AG04449 (cell line): ENCODE results near the gene RCC1.
"Not testable (repeated sequence)": the region's sequence is repeated elsewhere in the genome, so short reads cannot be mapped to it uniquely, and the experiment has no call there.

Experiments
- CTCF ChIA-PET: fragments of 350-600 bp; formaldehyde crosslinking; extraction: SDS; loops from one replicate; lab custom pipeline; 2021; ENCODE audit warnings: antibody characterized with exemption; lab: Yijun Ruan, JAX
- POLR2A ChIA-PET: fragments of 400-600, 350-600 bp; formaldehyde crosslinking; extraction: SDS; loops from one replicate; lab custom pipeline; 2020; ENCODE audit warnings: antibody characterized with exemption, inconsistent platforms; lab: Yijun Ruan, JAX
- DNase-seq: peaks from one replicate; pipeline ENCODE4 v3.0.0-alpha.2; 2010; ENCODE audit warnings: low read depth, low spot score
- H3K4me3 ChIP-seq: 2 replicates; pipeline ENCODE4 v1.5.1; 2011; ENCODE audit warnings: low read depth, mild to moderate bottlenecking, control low read depth, low read length
- TF ChIP-seq, protein P1 (sequence below): IDR thresholded peaks from one replicate; pipeline ENCODE4 v1.5.1; 2011; ENCODE audit warnings: mild to moderate bottlenecking, moderate library complexity, low read length, control low read depth, inconsistent platforms; ENCODE audit not compliant: insufficient read depth; ENCODE audit errors: missing control alignments

The RCC1 gene

DNA sequence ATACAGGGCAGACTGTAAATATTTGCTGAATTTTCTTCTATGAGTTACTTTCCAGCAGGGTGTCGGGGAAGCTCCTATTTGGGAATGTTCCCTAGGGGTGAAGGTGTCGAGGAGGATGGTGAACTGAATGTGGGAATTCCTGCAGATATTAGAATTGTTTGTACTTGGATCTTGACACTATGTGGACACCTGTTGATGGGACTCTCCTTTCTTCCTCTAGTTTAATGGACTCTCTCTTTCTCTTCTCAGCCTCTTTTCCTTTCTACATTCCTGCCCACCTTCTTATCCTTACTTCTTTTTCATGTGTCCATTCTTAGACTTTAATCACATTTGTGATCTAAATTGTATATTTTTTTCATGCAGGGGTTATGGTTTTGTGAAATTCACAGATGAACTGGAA is 61.1 kb downstream of the RCC1 start:
- H3K4me3 ChIP-seq: no peak overlapping the region
- CTCF ChIA-PET: no interaction called here
- no peak for DNase-seq
- TF ChIP-seq, protein P1, sequence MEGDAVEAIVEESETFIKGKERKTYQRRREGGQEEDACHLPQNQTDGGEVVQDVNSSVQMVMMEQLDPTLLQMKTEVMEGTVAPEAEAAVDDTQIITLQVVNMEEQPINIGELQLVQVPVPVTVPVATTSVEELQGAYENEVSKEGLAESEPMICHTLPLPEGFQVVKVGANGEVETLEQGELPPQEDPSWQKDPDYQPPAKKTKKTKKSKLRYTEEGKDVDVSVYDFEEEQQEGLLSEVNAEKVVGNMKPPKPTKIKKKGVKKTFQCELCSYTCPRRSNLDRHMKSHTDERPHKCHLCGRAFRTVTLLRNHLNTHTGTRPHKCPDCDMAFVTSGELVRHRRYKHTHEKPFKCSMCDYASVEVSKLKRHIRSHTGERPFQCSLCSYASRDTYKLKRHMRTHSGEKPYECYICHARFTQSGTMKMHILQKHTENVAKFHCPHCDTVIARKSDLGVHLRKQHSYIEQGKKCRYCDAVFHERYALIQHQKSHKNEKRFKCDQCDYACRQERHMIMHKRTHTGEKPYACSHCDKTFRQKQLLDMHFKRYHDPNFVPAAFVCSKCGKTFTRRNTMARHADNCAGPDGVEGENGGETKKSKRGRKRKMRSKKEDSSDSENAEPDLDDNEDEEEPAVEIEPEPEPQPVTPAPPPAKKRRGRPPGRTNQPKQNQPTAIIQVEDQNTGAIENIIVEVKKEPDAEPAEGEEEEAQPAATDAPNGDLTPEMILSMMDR: no peak
- POLR2A ChIA-PET: interaction anchor here (1.0 to 1.2 kb wide), 2 partner anchors 13 to 15 kb away, joined by 3 to 5 read pairs; no protein-coding TSS in a partner anchor

DNA sequence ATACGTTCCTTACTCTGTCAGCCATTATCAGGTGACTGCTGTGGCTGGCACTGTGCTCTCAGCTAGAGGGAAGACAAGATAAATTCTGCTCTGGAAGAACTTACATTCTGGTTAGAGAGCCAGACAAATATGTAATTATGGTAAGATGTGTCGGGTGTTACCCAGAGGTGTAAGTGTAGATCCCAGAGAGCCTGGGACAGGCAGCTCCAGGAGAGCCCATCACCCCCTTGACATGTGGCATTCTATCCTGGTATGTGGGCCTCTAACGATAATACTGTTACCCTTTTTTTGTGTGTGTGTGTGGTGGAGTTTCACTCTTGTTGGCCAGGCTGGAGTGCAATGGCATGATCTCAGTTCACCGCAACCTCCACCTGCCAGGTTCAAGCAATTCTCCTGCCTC is 66.1 kb downstream of the RCC1 start:
- ChIA-PET POLR2A (interaction anchor here (3.9 kb wide), 1 partner anchor 9 kb away, joined by 23 read pairs; no protein-coding TSS in a partner anchor), CTCF (no interaction called here)
- TF ChIP-seq, protein P1: no peak
- no peak for DNase-seq
- H3K4me3 ChIP-seq: no peak overlapping the region

DNA sequence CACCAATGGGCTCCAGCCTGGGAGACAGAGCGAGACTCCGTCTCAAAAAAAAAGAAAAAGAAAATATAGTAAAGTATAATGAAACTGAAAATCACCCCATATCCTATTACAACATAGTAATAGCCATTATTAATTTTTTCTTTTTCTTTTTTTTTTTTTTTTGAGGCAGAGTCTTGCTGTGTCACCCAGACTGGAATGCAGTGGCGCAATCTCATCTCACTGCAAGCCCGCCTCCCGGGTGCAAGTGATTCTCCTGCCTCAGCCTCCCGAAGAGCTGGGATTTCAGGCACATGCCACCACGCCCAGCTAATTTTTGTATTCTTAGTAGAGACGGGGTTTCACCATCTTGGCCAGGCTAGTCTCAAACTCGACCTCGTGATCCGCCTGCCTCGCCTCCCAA is 67.0 kb downstream of the RCC1 start:
- POLR2A ChIA-PET: interaction anchor here (1.5 kb wide), 1 partner anchor 9 kb away, joined by 7 read pairs; no protein-coding TSS in a partner anchor
- DNase-seq, H3K4me3 ChIP-seq, CTCF ChIA-PET: not testable (repeated sequence)

DNA sequence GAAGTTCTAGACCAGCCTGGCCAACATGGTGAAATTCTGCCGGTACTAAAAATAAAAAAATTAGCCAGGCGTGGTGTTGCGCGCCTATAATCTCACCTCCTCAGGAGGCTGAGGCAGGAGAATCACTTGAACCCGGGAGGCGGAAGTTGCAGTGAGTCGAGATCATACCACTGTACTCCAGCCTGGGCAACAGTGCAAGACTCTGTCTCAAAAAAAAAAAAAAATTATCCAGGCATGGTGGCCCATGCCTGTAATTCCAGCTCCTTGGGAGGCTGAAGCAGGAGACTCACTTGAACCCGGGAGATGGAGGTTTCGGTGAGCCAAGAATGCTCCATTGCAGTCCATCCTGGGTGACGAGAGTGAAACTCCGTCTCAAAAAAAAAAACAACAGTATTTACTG is 67.7 kb downstream of the RCC1 start:
- POLR2A ChIA-PET: interaction anchor here (1.5 kb wide), 1 partner anchor 8 kb away, joined by 7 read pairs; no protein-coding TSS in a partner anchor
- CTCF ChIA-PET: interaction anchor here (1.7 kb wide), 1 partner anchor 325 kb away, joined by 4 read pairs; no protein-coding TSS in a partner anchor
- H3K4me3 ChIP-seq: no peak overlapping the region
- TF ChIP-seq, protein P1: no peak
- DNase-seq: no peak

DNA sequence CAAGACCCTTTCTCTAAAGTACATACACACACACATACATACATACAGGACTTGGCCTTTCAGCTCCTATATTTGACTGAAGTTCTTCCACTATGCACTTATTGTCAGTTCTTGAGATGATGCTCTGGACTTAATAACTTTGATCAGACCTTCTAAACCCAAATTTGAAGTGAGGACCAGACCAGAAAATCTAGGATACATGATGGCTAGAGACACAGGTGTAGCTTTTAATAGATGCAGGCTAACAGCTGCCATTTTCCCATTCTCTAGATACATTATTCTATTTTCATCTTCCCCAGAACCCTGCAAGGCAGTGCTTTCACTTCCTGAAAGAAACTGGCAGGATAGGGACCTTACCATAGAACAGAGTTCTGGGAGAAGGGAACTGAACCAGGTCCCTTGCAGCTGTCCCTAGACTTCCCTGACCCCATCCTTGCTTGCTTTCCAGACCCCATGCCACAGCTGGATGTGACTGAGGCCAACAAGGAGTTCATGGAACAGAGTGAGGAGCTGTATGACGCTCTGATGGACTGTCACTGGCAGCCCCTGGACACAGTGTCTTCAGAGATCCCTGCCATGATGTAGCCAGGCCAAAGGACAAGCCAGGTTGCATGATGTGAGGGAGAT is 71.3 kb downstream of the RCC1 start:
- TF ChIP-seq, protein P1: no peak
- ChIA-PET CTCF (interaction anchor here (0.9 to 1.4 kb wide), 3 partner anchors 25 to 217 kb away, joined by 3 to 4 read pairs (median 3); no protein-coding TSS in a partner anchor), POLR2A (interaction anchor here (0.7 to 2.0 kb wide), 2 partner anchors 11 to 24 kb away, joined by 3 to 9 read pairs; no protein-coding TSS in a partner anchor)
- no peak overlapping the region for H3K4me3 ChIP-seq
- DNase-seq: no peak

DNA sequence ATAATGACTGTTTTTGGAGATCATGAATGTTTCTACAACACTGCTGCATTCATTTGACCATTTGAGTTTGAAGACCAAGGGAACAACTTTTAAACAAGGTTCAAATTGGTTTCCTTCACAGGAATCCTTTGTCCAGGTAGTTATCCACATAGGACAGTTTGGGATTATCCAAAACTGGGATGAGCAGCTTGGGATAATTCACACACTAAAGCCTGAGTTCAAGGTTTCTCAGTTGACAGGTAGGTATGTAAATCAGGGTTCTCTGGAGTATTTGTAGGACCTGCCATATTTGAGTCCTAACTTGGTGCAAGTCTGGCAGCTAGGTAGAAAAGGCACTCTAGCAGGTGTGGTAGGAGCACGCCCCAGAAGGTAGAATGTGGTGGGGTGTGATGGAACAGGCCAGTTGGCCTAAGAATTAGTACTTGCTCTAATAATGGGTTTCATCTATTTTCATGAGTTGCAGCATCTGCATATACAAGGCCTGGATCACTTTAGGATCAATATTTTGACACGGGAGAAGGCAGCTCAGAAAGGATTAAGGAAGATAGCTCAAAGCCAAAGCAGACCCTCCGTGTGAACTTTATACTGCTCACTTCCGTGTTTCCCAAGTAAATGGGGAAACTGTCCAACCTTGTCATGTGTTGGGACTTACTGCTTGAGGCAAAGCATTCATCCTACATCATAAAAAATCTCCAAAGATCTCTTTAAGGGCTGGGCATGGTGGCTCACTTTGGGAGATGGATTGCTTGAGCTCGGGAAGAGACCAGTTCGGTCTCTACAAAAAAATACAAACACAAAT is 72.1 kb downstream of the RCC1 start:
- TF ChIP-seq, protein P1: no peak
- no peak overlapping the region for H3K4me3 ChIP-seq
- no peak for DNase-seq
- ChIA-PET POLR2A (interaction anchor here (0.7 to 4.3 kb wide), 5 partner anchors 8 to 24 kb away, joined by 3 to 57 read pairs (median 3); partner anchors contain the start of gene TRNAU1AP), CTCF (interaction anchor here (0.9 to 4.3 kb wide), 6 partner anchors 24 to 299 kb away, joined by 3 to 31 read pairs (median 4); no protein-coding TSS in a partner anchor)
